BJ (cell line): ENCODE measurements around the gene CLEC16A. TPM values are rescaled to one million over a fixed set of nuclear protein-coding genes. Genes with fewer than 3 reads are reported as not detected.

Experiments used
- CTCF ChIA-PET: fragments of 350-600 bp; formaldehyde crosslinking; extraction: SDS; loops from one replicate; lab custom pipeline; 2021; ENCODE audit warnings: antibody characterized with exemption, inconsistent platforms; lab: Yijun Ruan, JAX
- POLR2A ChIA-PET: fragments of 300-600 bp; sonication (Branson Sonifier 250); formaldehyde crosslinking; extraction: SDS; loops from one replicate; lab custom pipeline; 2021; ENCODE audit warnings: antibody characterized with exemption; lab: Charles Lee
- DNase-seq: peaks from one replicate; pipeline ENCODE4 v3.0.0-alpha.2; 2011; ENCODE audit warnings: low read depth
- H3K27me3 ChIP-seq: 2 replicates; pipeline ENCODE4 v1.6.0; 2011; ENCODE audit warnings: low read length; ENCODE audit not compliant: control insufficient read depth, insufficient read depth
- H3K36me3 ChIP-seq: 2 replicates; pipeline ENCODE4 v1.5.1; 2011; ENCODE audit warnings: low read length; ENCODE audit not compliant: control insufficient read depth, insufficient read depth
- H3K4me3 ChIP-seq: 2 replicates; pipeline ENCODE4 v1.5.1; 2011; ENCODE audit warnings: low read depth, mild to moderate bottlenecking, control low read depth, low read length
- polyA plus RNA-seq: library from polyadenylated mRNA; depleted of rRNA; stranded (reverse); fragments of >200 nt; gene quantifications from 2 replicates; pipeline ENCODE4 v1.2.3, GENCODE V29; 2011
- TF ChIP-seq, protein P1 (sequence below): IDR thresholded peaks from 2 replicates; pipeline ENCODE4 v1.5.1; 2011; ENCODE audit warnings: low read depth, mild to moderate bottlenecking, control low read depth, inconsistent platforms, low read length, moderate library complexity; ENCODE audit not compliant: insufficient read depth

The CLEC16A gene
- polyA plus RNA-seq, 1 experiment = 8.7 TPM

DNA sequence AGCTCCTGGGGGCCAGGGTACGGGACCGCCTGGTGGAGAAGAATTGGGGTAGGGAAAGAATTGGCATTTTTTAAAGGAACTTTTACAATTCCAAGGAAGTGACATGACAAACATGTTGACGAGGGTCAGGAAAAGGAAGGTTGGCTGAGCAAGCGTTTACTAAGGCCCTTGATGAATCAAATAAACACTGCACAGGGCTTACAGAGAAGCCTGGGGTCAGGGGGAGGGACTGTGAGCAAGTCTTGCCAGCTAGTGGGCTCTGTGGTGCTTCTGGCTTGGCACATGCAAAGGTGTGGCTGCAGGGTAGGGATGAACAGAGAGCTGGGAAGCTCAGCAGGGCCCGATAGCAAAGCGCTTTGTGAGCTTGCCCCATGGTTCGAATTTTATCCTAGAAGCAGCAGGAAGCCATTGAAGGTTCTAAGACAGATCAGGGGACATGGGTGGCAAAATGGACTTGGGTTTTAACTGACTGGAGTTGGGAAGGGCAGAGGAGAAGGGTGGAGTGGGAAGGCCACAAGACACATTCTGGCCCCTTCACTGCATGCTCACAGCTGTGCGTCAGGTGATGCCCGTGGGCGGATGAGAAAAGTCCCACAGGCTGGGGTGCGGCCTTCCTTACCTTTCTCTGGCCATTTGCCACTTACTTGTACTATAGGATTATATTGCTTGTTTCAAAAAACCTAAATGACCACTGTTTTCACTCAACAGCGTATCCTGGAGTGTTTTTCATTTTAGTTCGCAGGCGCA is 193.8 kb downstream of the CLEC16A start:
- no peak for DNase-seq
- Histone ChIP-seq H3K27me3 (no peaks in the 10 kb centered on the region), H3K36me3 (no peaks in the 10 kb centered on the region; the same call in 1 of the 2 replicates), H3K4me3 (no peak overlapping the region)
- ChIA-PET CTCF (interaction anchor here (1.4 to 1.6 kb wide), 2 partner anchors 9 to 146 kb away, joined by 4 read pairs; no protein-coding TSS in a partner anchor), POLR2A (no interaction called here)
- TF ChIP-seq, protein P1, sequence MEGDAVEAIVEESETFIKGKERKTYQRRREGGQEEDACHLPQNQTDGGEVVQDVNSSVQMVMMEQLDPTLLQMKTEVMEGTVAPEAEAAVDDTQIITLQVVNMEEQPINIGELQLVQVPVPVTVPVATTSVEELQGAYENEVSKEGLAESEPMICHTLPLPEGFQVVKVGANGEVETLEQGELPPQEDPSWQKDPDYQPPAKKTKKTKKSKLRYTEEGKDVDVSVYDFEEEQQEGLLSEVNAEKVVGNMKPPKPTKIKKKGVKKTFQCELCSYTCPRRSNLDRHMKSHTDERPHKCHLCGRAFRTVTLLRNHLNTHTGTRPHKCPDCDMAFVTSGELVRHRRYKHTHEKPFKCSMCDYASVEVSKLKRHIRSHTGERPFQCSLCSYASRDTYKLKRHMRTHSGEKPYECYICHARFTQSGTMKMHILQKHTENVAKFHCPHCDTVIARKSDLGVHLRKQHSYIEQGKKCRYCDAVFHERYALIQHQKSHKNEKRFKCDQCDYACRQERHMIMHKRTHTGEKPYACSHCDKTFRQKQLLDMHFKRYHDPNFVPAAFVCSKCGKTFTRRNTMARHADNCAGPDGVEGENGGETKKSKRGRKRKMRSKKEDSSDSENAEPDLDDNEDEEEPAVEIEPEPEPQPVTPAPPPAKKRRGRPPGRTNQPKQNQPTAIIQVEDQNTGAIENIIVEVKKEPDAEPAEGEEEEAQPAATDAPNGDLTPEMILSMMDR = no peak

DNA sequence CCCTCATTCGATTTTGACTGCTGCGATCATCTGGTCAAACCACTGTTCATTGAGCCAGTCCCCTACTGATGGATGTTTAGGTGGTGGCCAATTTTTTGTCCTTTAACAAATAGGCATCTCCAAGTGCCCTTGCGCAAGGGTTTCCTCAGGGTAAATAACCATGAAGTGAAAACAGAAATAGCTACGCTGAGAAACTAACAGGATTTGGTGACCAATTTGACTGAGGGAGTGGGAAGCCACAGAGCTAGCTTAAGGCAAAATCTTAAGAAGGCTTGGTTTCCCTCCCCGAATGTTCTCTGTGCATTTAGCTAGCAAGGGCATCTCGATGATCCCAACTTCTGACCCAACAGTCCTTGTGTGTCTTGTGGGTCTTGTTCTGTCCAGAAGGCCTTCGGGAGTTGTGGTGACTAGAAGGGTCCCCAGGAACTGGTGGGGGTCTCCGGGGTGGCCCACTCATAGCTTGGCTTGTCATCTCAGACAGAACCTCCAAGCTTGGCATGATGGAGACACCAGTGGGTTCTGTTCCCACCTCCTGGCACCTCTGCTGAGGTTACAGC is 194.5 kb downstream of the CLEC16A start:
- H3K27me3 ChIP-seq = no peaks in the 10 kb centered on the region
- ChIA-PET POLR2A (interaction anchor here (0.6 kb wide), 1 partner anchor 117 kb away, joined by 3 read pairs; no protein-coding TSS in a partner anchor), CTCF (interaction anchor here (0.9 to 1.6 kb wide), 4 partner anchors 9 to 147 kb away, joined by 3 to 4 read pairs (median 4); no protein-coding TSS in a partner anchor)
- TF ChIP-seq, protein P1 = no peak
- no peak for DNase-seq
- no peak overlapping the region for H3K4me3 ChIP-seq
- H3K36me3 ChIP-seq = no peaks in the 10 kb centered on the region; the same call in 1 of the 2 replicates

DNA sequence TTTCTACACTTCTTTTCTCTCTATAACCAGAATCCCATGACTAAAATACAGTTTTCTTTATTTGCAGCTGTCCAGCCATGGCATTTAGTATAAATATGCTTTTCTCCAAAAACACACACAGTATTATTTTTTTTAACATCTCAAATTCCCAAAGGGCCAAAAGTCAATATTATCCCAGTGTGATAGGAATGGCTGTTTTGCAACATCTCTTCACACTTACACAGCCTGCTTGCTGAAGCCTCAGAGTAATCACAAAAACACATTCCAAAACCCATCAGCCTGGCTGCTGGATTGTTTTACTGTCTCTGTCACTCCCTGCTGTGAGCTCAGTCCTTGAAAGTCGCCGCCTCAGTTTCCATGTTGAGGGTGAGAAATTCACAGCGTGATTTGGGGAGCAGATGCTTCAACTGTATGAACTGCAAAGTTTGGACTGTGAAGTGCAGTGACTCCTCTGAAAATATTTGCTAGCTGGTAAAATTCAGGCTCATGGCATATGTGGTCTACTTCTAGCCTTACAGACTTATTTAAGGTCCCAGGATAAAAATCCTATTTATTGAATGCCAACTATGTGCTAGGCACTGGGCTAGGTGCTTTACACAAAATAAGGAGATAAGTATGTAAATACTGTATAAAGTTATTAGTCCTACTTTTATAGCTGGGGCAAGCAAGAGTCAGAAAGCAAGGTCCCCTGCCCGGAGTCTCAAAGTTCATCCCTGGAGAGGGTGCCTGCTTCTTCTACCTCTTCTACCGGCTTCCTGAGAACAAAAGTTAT is 195.1 kb downstream of the CLEC16A start:
- Histone ChIP-seq H3K4me3 (no peak overlapping the region), H3K27me3 (no peaks in the 10 kb centered on the region), H3K36me3 (no peaks in the 10 kb centered on the region; the same call in 1 of the 2 replicates)
- ChIA-PET CTCF (interaction anchor here (0.7 to 1.6 kb wide), 6 partner anchors 10 to 175 kb away, joined by 3 to 4 read pairs (median 4); no protein-coding TSS in a partner anchor), POLR2A (interaction anchor here (0.6 kb wide), 1 partner anchor 117 kb away, joined by 3 read pairs; no protein-coding TSS in a partner anchor)
- TF ChIP-seq, protein P1 = no peak
- DNase-seq = no peak

DNA sequence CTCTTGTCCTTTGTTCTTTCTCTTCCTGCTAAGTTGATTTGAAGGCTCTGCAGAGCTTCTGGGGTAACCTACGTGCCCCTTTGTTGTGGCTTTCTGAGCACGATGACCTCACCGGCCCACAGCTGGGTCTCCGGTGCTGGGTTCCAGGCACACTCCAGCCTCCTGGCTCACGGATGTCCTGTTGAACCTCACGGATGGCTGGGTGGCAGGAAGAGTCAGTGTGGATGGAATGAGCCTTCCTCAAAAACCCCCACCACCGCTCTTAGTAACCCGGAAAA is 195.7 kb downstream of the CLEC16A start:
- no peaks in the 10 kb centered on the region; the same call in 1 of the 2 replicates for H3K36me3 ChIP-seq
- H3K4me3 ChIP-seq = no peak overlapping the region
- ChIA-PET CTCF (interaction anchor here (0.7 to 1.6 kb wide), 3 partner anchors 10 to 176 kb away, joined by 3 to 4 read pairs (median 4); no protein-coding TSS in a partner anchor), POLR2A (no interaction called here)
- no peaks in the 10 kb centered on the region for H3K27me3 ChIP-seq
- TF ChIP-seq, protein P1 = no peak
- DNase-seq = no peak
